C1 segment of cervical spinal cord (tissue), 14 donors: ENCODE measurements around the gene DHRS13.
A peak's percentile ranks its signal among the peaks of the same experiment; 100 is the strongest.
"Not testable (repeated sequence)": the region's sequence is repeated elsewhere in the genome, so short reads cannot be mapped to it uniquely, and the experiment has no call there.

Source experiments
- DNase-seq, 14 donors: peaks; one replicate each; lab custom pipeline; 2025; lab: John Stamatoyannopoulos, UW

DHRS13 gene

GRCh38 chr17:28861393-28862203, 41.3 kb downstream of the DHRS13 start:
- no peak for DNase-seq

- no peak for DNase-seq
Measured at GRCh38 chr17:28860363-28860808, 42.5 kb downstream of the DHRS13 start.

GRCh38 chr17:28858801-28859355, 44.0 kb downstream of the DHRS13 start:
- DNase-seq: no peak

- DNase-seq: no peak
Measured at GRCh38 chr17:28857905-28858800, 44.7 kb downstream of the DHRS13 start.

GRCh38 chr17:28856028-28856574, 46.8 kb downstream of the DHRS13 start:
- no peak for DNase-seq

GRCh38 chr17:28855336-28855679, 47.6 kb downstream of the DHRS13 start:
- DNase-seq: no peak

- peak; percentile 37 to 93 (median 78) for DNase-seq
Measured at GRCh38 chr17:28854457-28855335, 48.2 kb downstream of the DHRS13 start, which contains the start of gene ERAL1. Gene ERAL1 (plus strand): TSS chr17:28855016. CDS start chr17:28855035, 19 bp downstream.

- no peak for DNase-seq
Measured at GRCh38 chr17:28853295-28853694, 49.6 kb downstream of the DHRS13 start.

- DNase-seq: no peak
Measured at GRCh38 chr17:28849281-28849680, 53.6 kb downstream of the DHRS13 start.

- not testable (repeated sequence) for DNase-seq
Measured at GRCh38 chr17:28848667-28849066, 54.2 kb downstream of the DHRS13 start.
